ENCODE measurements around the gene MAST4.

DNA sequence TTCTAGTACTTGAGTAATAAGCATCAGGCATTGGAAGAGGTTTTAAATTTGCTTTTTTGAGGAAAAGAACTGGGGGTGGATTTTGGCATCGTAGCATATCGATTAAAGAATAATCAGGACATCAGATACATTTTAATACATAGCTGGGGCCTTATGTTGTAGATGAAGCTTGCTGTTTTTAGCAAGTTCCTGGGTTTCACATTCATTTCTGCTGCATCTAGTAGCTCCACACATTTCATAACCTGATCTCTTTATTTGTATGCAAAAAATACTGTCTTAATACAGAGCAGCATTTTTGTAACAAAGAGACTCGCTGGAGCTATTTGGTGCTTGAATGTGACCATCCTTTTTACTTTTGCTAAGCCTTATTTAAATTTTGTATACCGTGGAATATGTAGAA lies 571.9 kb downstream of the MAST4 start:
- TF ChIP-seq EZH2 (IDR thresholded peaks at IDR 0.05) = no peak
- TF ChIP-seq CTCF (IDR thresholded peaks at IDR 0.05) = no peak
- no peak for TF ChIP-seq EZH2phosphoT487 (IDR thresholded peaks at IDR 0.05)

Measured in neural progenitor cell (in vitro differentiated cells).